TTC549 (cell line): Measurements from ENCODE around the gene RNF208.
A peak's percentile ranks its signal among the peaks of the same experiment; 100 is the strongest.
"Not testable (repeated sequence)": the region's sequence is repeated elsewhere in the genome, so short reads cannot be mapped to it uniquely, and the experiment has no call there.

Source experiments
- FAIRE-seq: peaks from 2 replicates; lab custom pipeline; 2012; peaks lifted over from hg19 to GRCh38; lab: Jason Lieb, UNC

RNF208 gene

DNA sequence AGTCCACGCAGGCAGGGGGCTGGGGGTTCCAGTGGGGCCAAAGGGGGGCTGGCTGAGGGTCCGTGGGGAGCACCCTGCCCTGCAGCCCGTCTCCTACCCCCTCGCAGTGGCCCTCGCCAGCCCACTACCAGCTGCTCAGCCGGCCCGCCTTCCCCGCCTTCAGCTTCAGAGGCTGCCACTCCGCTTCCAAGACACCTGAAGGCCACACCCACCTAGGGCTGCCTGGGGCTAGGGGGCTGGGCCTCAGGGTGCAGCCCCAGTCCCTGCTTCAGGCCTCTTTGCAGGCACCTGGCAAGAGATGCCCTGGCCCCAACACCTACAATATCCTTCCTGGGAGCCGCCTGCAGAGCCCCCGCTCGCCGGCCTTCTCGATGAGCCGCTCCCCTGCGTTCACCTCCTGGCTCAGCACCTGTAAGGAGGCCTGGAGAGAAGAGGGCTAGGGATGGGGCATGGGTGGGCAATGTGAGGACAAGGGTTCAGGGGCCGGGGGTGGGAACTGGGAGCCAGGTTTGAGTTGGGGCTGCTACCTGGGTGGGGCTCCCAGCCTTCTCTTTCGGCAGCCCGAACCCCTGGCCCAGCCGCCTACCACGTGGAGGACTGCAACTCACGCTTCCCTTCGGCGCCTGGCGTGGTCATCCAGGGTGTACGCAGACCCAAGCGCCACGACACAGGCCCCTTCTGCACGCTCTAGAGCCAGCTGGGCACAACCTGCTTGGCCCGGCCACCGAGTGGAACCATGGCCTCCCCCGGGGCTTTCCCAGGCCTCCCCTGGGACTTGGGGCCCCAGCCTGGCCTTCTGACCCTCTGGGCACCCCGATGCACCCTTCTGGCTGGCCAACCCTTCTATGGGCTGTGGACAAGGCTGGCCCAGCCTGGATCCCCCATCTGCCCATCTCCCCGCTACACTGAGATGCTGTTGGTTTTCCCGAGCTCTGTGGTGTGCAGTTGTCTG lies 30.8 kb upstream of the RNF208 start:
- FAIRE-seq, result no peak

DNA sequence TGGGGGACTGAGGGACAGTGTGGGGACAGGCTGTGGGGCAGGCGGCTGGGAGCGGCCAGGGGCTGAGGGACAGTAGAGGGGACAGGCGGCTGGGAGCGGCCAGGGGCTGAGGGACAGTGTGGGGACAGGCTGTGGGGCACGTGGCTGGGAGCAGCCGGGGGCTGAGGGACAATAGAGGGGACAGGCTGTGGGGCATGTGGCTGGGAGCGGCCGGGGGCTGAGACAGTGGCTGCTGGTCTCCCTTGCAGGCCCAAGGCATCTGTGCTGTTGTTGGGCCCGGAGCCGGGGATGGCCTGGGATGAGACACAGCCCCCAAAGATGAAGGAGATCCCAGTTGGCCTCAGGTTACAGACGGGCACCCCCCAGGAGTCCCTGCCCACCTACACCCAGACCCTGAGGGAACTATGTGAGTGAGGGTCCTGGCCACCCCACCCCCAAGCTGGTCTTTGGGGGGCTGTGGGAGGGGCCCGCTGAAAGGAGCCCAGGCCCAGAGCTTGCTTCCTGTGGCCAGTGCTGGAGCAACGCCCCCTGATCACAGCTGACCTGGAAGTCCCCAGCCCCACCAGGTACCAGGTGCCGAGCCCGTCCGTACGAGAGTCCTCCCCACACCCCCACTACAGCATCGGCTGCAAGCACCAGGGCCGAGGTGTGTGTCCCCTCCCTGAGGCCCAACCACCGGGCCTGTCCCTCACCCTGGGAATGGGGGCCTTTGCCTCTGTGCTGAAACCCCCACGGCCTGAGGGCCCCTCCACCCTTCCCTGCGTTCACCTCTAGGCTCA lies 29.6 kb upstream of the RNF208 start:
- FAIRE-seq, result no peak

DNA sequence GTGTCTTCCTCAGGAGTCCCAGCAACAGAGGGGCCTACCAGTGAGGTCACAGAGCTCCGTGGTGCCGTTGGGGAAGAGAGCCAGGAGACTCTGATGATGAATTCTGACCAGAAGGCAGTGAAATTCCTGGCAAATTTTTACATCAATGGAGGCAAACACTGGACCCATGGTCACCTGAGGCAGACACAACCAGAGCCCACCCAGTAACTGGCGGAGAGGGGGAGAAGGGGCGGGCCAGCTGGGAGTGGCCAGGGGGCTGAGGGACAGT lies 29.1 kb upstream of the RNF208 start, which contains the start of gene STPG3:
STPG3 (plus strand) TSS at position 93 of the 268 bp plus-strand sequence; CDS start at position 94, 1 bp downstream.
- no peak for FAIRE-seq

DNA sequence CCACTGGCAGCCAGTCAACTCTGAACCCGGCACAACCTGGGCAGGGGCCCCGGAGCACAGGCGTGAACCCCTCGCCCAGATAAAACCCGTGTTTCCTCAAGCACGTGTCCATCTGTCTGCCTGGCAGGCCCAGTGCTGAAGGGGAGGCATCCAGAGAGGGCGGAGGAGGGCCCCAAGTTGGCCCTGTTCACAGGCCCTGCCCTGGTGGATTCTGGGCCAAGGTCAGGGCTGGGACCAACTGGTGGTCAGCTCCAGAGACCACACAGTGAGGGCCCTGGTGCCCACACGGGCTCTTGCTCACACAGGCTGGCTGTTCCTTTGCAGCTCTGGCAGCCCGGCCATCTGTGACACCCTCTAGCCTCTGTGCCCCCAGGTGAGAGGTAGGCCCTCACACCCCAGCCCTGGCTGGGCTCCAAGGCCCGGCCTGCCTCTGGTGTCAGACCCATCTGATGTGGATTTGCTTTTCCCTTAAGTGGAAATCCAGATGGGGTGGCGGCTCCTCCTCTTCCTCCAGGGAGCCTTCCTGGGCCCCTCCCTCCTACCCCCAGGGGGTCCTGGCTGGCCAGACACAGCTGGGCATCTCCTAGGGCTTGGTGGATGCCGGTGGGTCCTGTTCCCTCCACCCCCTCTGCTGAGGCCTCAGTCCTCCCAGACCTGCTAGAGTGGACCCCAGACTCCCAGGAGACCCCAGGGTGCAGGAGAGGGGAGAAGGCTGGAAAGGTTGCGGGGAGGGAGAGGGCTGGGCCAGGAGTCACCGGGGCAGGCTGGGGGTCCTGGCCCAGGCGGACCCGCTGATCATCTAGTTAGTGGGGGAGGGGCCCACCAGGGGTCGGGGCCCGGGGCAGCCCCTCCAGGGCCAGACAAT lies 28.5 kb upstream of the RNF208 start:
- no peak for FAIRE-seq

DNA sequence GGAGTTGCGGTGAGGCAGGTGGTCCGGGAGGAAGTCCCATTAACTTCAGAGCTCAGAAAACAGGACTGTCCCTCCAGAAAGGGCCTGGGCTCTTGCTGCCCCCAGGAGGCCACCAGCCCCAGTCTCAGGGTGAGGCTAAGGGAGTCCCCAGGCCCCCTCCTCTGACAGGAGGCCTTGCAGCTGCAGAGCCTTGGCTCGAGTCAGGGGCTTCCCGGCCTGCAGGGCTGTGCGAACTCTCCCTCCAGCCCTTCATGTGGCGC lies 25.8 kb upstream of the RNF208 start:
- FAIRE-seq, result no peak

DNA sequence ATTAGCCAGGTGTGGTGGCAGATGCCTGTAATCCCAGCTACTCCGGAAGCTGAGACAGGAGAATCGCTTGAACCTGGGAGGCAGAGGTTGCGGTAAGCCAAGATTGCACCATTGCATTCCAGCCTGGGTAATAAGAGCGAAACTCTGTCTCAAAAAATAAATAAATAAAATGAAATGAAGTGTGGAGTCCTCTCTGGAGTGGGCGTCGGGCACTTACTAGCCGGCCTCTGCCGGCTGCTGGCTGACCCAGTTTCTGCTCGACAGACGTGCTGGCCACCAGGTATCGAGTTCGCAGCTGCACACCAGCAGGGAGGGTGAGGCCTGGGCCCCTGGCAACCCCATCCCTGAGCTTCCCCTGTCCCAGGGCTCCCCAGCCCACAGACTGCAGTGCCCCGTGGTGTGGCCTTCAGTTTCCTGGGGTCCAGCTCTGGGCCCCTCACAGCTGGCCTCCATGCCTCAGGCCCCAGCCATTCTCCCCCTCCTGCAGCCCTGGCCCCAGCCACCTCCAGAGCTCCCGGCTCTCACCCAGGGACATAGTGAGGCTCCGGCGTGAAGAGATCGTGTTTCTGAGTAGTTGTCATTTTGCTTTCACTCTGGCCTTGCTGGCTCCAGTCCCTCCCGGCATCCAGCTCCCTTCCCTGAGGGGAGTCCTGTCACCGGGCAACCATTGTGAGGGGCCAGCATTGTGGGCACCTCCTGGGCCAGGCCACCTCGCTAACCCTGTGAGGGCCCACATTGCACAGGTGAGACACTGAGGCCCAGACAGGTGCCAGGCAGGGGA lies 25.3 kb upstream of the RNF208 start:
- no peak for FAIRE-seq

DNA sequence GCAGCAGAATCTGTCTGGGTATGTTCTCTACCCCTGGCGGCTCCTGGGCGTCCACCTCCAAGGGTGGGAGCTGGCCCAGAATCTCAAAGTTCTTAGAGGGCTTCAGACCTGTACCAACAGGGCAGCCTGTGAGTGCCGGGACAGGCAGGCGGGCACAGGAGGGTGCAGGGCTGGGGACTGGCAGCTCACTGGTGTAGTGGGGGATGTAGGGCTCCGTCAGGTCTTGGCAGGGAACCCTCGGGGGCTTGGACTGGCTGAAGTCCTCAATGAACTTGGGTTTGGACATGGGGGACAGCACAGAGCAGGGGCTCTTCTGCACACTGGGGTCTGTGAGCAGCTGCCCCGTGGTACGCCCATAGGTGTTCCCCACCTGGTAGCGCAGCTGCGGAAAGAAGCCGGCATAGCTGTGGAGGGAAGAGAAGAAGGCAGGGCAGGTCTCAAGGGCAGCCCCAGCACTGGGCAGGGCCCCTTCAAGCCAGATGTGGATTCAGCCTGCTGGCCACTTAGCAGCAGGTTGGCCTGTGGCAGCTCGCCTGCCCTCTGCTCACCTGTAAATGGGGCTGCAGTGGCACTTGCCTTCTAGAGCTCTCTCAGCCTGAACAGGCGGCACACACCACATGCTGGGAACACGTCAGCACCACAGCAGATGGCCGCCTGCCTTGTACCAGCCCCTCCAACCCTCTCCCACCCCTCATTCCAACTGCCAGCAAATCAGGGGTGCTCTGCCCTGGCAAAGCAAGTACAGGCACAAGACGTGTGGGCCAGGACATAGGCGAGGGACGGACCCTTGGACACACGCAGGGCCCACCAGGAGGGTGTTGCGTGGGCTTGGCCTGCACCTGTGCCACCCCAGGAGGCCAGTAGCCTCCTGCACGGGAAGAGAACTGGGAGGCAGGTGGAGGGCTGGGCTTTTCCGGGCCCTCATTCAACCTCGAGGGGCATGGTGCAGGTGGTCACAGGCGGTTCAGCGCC lies 23.7 kb upstream of the RNF208 start:
- no peak for FAIRE-seq

DNA sequence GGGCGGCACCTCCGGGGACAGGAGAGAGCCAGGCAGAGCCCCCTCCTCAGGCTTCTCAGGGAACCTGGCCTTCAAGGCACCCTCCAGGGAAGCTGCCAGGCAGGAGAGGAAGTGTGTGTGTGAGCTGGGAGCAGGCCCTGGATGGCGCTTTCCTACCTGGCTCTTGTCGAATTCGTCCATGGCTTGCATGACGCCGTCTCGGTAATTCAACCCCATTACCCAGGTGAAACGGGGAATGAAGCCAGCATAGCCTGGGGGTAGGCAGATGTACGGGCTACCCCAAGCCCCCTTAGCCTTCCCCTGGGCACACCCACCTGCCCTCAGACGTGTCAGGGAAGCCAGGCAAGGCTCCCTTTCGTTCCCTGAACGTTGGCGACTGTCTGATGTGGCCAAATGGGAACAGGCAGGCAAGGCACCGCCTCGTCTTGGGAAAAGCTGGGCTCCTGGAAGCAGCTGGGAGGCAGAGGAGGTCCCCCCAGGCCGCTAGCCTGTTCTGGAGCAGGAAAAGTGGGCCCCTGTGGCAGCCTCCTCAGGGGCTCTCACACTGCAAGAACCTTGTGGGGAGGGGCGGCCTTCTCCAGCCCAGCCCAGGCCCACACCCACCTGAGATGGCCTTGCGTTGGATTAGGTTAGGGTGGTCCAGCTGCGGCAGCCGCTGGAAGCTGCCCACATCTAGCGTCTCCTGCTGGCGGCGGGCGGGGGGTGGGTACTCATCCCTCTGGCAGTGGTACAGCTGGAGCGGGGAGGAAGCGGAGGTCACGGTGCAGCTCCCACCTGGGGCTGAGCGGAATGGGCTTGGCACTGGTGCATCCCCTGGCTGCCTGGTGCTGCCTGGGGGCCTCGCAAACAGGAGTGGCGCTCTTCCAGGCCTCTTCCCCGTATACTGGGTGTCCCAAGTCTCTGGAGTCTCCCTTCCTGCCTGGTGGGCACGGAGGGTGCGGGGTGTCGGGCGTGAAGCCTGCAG lies 22.7 kb upstream of the RNF208 start:
- FAIRE-seq, result no peak

DNA sequence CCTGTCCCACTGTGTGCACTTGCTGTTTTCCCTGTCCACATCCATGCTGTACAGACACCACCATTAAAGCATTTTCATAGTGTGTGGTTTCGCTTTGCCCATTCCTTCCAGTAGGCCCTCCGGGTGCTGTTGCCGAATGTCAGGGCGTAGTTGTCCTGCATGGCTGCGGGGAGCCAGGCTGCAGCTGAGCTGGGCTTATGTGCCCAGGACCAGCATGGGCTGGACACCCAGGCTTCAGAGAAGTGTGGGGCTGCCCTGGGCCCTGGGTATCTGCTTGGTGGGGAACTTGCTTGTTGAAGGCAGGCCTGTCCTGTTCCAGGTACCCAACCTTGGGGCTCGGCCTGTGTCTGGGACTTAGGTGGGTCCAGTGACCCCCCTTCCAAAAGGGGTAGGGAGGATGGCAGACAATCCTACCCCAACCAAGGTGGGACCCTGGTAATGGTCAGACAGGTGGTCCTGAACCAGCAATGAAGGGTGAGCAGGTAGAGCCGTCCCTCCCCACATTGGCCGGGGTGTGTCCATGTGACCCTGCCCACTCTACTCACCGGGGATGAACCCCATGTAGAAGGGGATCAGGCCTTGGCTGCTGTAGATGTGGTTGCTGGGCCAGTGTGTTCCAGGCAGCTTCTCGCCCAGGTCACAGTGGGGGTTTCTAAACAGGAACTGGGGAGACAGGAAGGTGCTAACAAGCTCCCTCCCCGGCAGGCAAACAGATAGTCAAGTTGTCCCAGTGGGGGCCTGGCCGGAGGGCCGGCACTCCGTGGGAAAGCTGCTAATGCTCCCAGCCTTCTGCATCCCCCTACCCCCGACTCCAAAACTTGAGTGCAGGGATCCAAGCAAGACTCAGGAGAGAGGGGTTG lies 21.8 kb upstream of the RNF208 start:
- FAIRE-seq, result no peak

DNA sequence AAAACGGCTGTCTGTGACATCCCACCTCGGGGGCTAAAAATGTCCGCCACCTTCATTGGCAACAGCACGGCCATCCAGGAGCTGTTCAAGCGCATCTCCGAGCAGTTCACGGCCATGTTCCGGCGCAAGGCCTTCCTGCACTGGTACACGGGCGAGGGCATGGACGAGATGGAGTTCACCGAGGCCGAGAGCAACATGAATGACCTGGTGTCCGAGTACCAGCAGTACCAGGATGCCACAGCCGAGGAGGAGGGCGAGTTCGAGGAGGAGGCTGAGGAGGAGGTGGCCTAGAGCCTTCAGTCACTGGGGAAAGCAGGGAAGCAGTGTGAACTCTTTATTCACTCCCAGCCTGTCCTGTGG lies 21.2 kb upstream of the RNF208 start:
- not testable (repeated sequence) for FAIRE-seq

DNA sequence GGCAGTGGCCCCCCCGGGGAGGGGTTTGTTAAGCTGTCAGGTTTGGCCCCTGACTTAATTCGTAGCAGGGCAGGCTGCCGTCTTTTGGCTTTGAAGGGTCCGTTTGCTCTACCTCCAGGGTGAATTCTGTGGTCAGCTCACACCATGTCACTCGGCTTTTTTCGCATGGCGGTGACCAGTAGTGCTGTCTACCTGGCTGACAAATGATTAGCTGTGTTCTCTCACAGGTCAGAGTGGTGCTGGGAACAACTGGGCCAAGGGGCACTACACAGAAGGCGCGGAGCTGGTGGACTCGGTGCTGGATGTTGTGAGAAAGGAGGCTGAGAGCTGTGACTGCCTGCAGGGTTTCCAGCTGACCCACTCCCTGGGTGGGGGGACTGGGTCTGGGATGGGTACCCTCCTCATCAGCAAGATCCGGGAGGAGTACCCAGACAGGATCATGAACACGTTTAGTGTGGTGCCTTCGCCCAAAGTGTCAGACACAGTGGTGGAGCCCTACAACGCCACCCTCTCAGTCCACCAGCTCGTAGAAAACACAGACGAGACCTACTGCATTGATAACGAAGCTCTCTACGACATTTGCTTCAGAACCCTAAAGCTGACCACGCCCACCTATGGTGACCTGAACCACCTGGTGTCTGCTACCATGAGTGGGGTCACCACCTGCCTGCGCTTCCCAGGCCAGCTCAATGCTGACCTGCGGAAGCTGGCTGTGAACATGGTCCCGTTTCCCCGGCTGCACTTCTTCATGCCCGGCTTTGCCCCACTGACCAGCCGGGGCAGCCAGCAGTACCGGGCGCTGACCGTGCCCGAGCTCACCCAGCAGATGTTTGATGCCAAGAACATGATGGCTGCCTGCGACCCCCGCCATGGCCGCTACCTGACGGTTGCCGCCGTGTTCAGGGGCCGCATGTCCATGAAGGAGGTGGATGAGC lies 20.5 kb upstream of the RNF208 start:
- no peak for FAIRE-seq

DNA sequence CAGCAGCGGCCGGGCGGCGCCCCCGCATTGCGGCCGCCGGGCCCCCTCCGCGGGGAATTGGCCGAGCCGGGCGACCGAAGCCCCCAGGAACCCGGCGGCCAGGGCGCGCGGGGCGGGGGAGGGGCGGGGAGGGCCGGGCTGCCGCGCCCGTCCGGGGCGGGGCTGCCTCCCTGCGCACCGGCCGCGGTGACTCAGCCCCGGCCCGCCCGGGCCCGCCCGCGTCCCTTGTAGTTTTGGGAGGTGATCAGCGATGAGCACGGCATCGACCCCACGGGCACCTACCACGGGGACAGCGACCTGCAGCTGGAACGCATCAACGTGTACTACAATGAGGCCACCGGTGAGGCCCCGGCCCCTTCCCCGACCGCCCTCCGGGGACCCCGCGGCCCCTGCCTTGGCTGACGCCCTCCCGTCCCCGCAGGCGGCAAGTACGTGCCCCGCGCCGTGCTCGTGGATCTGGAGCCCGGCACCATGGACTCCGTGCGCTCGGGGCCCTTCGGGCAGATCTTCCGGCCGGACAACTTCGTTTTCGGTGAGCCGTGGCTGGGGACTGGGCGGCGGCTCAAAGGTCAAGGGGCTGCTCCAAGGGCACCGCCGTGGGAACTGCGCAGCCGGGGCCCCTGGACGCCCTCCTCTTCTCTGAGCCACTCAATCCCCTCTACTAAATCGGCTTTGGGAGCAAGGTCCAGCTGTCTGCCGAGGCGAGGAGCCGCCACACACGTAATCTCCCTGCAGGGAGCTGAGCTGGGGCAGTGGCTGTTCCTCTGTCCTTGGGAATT lies 19.6 kb upstream of the RNF208 start:
- FAIRE-seq, result no peak

DNA sequence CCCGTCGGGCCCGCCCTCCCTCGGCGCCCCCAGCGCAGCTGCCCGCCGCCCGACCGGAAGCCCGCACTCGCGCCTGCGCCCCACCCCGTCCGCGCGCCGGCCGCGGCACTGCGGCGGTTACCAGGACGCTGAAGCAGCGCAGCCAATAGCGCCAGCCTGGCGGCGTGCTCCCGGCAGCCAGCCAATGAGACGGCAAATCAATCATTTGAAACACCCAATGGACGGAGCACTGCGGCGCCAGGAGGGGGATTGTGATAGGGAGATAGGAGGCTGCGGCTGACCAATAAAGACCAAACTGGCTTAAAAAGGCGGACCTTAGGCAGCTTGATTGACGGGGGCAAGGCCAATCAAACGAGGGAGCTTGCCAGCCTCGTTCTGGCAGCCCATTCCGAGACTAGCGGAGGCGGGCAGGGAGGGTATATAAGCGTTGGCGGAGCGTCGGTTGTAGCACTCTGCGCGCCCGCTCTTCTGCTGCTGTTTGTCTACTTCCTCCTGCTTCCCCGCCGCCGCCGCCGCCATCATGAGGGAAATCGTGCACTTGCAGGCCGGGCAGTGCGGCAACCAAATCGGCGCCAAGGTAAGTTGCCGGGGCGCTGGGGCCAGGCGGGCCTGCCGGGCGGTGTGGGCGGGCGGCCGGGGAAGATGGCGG lies 18.9 kb upstream of the RNF208 start, which contains the start of gene TUBB4B:
TUBB4B (plus strand) TSS at position 447 of the 649 bp plus-strand sequence; CDS start at position 521, 74 bp downstream.
- peak; percentile 96 for FAIRE-seq

DNA sequence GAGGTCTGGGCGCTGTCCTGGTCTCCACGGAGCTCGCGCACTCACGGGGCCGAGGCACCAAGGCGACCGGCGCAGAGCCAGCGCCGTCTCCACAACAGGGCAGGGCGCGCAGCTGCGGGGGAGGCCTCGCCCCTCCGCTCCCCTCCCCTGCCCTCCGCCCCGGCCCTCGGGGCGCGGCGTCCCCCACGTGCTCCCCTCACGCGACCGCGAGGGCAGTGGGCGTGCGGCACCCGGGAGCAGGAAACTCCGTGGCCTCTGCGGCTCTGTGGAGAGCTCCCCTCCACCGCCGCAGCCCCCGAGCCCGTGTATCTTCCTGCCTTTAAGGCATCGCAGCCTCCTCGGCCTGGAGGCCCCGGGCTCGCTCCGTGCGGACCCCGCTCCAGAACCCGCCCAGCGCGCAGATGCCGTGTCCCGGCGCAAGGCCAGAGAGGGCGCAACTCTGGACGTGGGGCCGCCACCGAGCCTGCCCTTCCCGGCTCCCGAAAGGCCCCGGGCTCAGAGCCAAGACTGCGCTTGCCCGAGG lies 18.3 kb upstream of the RNF208 start:
- FAIRE-seq, result no peak

DNA sequence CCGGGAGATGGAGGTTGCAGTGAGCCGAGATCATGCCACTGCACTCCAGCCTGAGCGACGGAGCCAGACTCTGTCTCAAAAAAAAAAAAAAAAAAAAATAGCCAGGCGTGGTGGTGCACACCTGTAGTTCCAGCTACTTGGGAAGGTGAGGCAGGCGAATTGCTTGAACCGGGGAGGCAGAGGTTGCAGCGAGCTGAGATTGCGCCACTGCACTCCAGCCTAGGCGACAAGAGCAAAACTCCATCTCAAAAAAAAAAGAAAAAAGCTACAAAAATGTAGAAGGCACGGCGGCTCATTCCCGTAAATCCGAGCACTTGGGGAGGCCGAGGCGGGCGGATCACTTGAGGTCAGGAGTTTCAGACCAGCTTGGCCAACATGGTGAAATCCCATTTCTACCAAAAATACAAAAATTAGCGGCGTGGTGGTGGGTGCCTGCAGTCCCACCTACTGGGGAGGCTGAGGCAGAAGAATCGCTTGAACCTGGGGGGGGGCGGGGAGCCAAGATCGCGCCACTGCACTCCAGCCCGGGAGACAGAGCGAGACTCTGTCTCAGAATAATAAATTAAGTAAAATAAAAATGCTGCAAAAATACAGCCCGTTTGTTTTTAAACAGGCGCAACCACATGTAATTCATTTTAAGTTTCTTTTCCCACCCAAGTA lies 17.6 kb upstream of the RNF208 start:
- not testable (repeated sequence) for FAIRE-seq
